T-helper 22 cell (primary cell): ENCODE data around the gene DPP7.
"Not testable (repeated sequence)": the region's sequence is repeated elsewhere in the genome, so short reads cannot be mapped to it uniquely, and the experiment has no call there.

ENCODE experiments used
- DNase-seq: peaks from one replicate; pipeline ENCODE4 v3.0.0-alpha.2; 2020; ENCODE audit warnings: low read depth

The DPP7 gene

GRCh38 chr9:137147793-137148160 lies 33.2 kb upstream of the DPP7 start:
- no peak for DNase-seq

- DNase-seq: no peak
Observed at GRCh38 chr9:137147091-137147792, 32.7 kb upstream of the DPP7 start.

- DNase-seq: no peak
Observed at GRCh38 chr9:137146527-137146918, 32.0 kb upstream of the DPP7 start.

- no peak for DNase-seq
Observed at GRCh38 chr9:137145731-137146526, 31.4 kb upstream of the DPP7 start.

- DNase-seq: no peak
Observed at GRCh38 chr9:137143459-137143858, 28.9 kb upstream of the DPP7 start.

GRCh38 chr9:137141976-137142936 lies 27.7 kb upstream of the DPP7 start:
- no peak for DNase-seq

- no peak for DNase-seq
Observed at GRCh38 chr9:137141050-137141810, 26.7 kb upstream of the DPP7 start.

- DNase-seq: no peak
Observed at GRCh38 chr9:137140151-137141012, 25.8 kb upstream of the DPP7 start.

- no peak for DNase-seq
Observed at GRCh38 chr9:137139468-137140150, 25.1 kb upstream of the DPP7 start.

- DNase-seq: no peak
Observed at GRCh38 chr9:137138722-137139467, 24.4 kb upstream of the DPP7 start, which contains the start of gene GRIN1. GRIN1 (plus strand) TSS chr9:137139154; CDS start chr9:137139487, 333 bp downstream.

GRCh38 chr9:137138058-137138721 lies 23.7 kb upstream of the DPP7 start:
- no peak for DNase-seq

GRCh38 chr9:137136881-137137607 lies 22.5 kb upstream of the DPP7 start:
- no peak for DNase-seq

- no peak for DNase-seq
Observed at GRCh38 chr9:137136261-137136880, 21.8 kb upstream of the DPP7 start.

GRCh38 chr9:137135154-137135553 lies 20.6 kb upstream of the DPP7 start:
- not testable (repeated sequence) for DNase-seq

GRCh38 chr9:137134191-137134590 lies 19.7 kb upstream of the DPP7 start:
- DNase-seq: no peak

- no peak for DNase-seq
Observed at GRCh38 chr9:137130176-137130755, 15.7 kb upstream of the DPP7 start.
